ENCODE measurements around the gene LRMDA. TPM values are rescaled to one million over a fixed set of nuclear protein-coding genes. Genes with fewer than 3 reads are reported as not detected.
A peak's percentile ranks its signal among the peaks of the same experiment; 100 is the strongest.

LRMDA gene
- total and polyA plus RNA-seq, 2 of the 13 experiments (the other 11 are each of a cell fraction or from before 2014, with no cell fraction given): 13.4 to 22.0 TPM

GRCh38 chr10:75404815-75405597 lies 26.4 kb upstream of the LRMDA start (continued):
- TF ChIP-seq, protein P1, sequence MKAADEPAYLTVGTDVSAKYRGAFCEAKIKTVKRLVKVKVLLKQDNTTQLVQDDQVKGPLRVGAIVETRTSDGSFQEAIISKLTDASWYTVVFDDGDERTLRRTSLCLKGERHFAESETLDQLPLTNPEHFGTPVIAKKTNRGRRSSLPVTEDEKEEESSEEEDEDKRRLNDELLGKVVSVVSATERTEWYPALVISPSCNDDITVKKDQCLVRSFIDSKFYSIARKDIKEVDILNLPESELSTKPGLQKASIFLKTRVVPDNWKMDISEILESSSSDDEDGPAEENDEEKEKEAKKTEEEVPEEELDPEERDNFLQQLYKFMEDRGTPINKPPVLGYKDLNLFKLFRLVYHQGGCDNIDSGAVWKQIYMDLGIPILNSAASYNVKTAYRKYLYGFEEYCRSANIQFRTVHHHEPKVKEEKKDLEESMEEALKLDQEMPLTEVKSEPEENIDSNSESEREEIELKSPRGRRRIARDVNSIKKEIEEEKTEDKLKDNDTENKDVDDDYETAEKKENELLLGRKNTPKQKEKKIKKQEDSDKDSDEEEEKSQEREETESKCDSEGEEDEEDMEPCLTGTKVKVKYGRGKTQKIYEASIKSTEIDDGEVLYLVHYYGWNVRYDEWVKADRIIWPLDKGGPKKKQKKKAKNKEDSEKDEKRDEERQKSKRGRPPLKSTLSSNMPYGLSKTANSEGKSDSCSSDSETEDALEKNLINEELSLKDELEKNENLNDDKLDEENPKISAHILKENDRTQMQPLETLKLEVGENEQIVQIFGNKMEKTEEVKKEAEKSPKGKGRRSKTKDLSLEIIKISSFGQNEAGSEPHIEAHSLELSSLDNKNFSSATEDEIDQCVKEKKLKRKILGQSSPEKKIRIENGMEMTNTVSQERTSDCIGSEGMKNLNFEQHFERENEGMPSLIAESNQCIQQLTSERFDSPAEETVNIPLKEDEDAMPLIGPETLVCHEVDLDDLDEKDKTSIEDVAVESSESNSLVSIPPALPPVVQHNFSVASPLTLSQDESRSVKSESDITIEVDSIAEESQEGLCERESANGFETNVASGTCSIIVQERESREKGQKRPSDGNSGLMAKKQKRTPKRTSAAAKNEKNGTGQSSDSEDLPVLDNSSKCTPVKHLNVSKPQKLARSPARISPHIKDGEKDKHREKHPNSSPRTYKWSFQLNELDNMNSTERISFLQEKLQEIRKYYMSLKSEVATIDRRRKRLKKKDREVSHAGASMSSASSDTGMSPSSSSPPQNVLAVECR (CRISPR knock-in tag; IDR thresholded peaks at IDR 0.05; ENCODE audit: borderline replicate concordance): 0 out of 2 replicates have a peak, but pooled peaks have one; percentile 15
- TF ChIP-seq FLYWCH1 (CRISPR knock-in tag; IDR thresholded peaks at IDR 0.05): no peak
- no peak for TF ChIP-seq HCFC1 (IDR thresholded peaks at IDR 0.05; ENCODE audit: low read depth, low read length)
- TF ChIP-seq PRDM10 (CRISPR knock-in tag; IDR thresholded peaks at IDR 0.05; ENCODE audit: low read depth): no peak
- no peak for TF ChIP-seq NPAS2 (CRISPR knock-in tag; IDR thresholded peaks at IDR 0.05; ENCODE audit: borderline replicate concordance)
- TF ChIP-seq ZNF234 (CRISPR knock-in tag; conservative IDR thresholded peaks at IDR 0.05): no peak; the same call in 1 of the 2 replicates
- TF ChIP-seq GATAD2A (CRISPR knock-in tag; IDR thresholded peaks at IDR 0.05): peak; percentile 54
- TF ChIP-seq, protein P2, sequence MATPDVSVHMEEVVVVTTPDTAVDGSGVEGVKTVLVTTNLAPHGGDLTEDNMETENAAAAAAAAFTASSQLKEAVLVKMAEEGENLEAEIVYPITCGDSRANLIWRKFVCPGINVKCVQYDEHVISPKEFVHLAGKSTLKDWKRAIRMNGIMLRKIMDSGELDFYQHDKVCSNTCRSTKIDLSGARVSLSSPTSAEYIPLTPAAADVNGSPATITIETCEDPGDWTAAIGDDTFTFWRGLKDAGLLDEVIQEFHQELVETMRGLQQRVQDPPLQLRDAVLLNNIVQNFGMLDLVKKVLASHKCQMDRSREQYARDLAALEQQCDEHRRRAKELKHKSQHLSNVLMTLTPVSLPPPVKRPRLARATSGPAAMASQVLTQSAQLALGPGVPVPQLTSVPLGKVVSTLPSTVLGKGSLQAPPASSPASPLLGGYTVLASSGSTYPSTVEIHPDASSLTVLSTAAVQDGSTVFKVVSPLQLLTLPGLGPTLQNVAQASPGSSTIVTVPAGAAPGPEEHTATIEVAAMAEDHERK (CRISPR knock-in tag; IDR thresholded peaks at IDR 0.05; ENCODE audit: low read depth): no peak
- peak; percentile 13; the same call in 1 of the 2 replicates for TF ChIP-seq ZNF75D (CRISPR knock-in tag; IDR thresholded peaks at IDR 0.05; ENCODE audit: borderline replicate concordance)
- TF ChIP-seq PCBP1 (IDR thresholded peaks at IDR 0.05; ENCODE audit: borderline replicate concordance, low read depth, low read length): no peak
- peak; percentile 27; the same call in 1 of the 2 replicates for TF ChIP-seq MIXL1 (CRISPR knock-in tag; IDR thresholded peaks at IDR 0.05)
- no peak for TF ChIP-seq HMGXB3 (CRISPR knock-in tag; IDR thresholded peaks at IDR 0.05; ENCODE audit: borderline replicate concordance)
- TF ChIP-seq MLX (CRISPR knock-in tag; IDR thresholded peaks at IDR 0.05): no peak
- TF ChIP-seq RCOR2 (CRISPR knock-in tag; IDR thresholded peaks at IDR 0.05): peak; percentile 74

All from HepG2 (cell line).